Endothelial cell of umbilical vein (primary cell): ENCODE measurements around the gene CDKL2. TPM values are rescaled to one million over a fixed set of nuclear protein-coding genes. Genes with fewer than 3 reads are reported as not detected.

Experiments used
- BruUV-seq: library from RNA; stranded (reverse); fragments of 400-500 nt; replicated peaks from 2 replicates; lab custom pipeline; 2021; lab: Mats Ljungman, UMichigan
- CTCF ChIA-PET: fragments of 300-600, 350-600 bp; sonication (Branson Sonifier 250); formaldehyde crosslinking; loops from one replicate; lab custom pipeline; 2021; ENCODE audit warnings: antibody characterized with exemption, inconsistent platforms; lab: Charles Lee
- POLR2A ChIA-PET: fragments of 300-600, 350-600 bp; sonication (Branson Sonifier 250); formaldehyde crosslinking; loops from one replicate; lab custom pipeline; 2021; ENCODE audit warnings: antibody characterized with exemption, inconsistent platforms; lab: Charles Lee
- DNase-seq: peaks from one replicate; pipeline ENCODE4 v3.0.0-alpha.2; 2011; ENCODE audit warnings: low read depth, low spot score
- FAIRE-seq: peaks from 2 replicates; lab custom pipeline; 2011; peaks lifted over from hg19 to GRCh38; lab: Jason Lieb, UNC
- H2AFZ ChIP-seq: 2 replicates; pipeline ENCODE4 v1.6.0; 2012; ENCODE audit warnings: low read depth, low read length, control low read depth, inconsistent platforms
- H3K27ac ChIP-seq: 2 replicates; pipeline ENCODE4 v1.5.1; 2011; ENCODE audit warnings: low read depth, mild to moderate bottlenecking, control low read depth, low read length, moderate library complexity; ENCODE audit not compliant: insufficient read depth
- H3K27me3 ChIP-seq, 2 experiments: 2 replicates each; pipeline versions ENCODE4 v1.6.0 to v1.6.1; 2011; ENCODE audit warnings: low read length in 2 of 2, mixed read lengths in 1 of 2; ENCODE audit not compliant: control insufficient read depth in 2 of 2, insufficient read depth in 2 of 2
- H3K36me3 ChIP-seq, 2 experiments: 2 replicates in 1 of 2; 3 replicates in 1 of 2; pipeline ENCODE4 v1.5.1; 2011; ENCODE audit warnings: low read length in 2 of 2, mild to moderate bottlenecking in 1 of 2, moderate library complexity in 1 of 2; ENCODE audit not compliant: control insufficient read depth in 2 of 2, insufficient read depth in 2 of 2; ENCODE audit errors: extremely low read depth in 1 of 2
- H3K4me1 ChIP-seq: 3 replicates; pipeline ENCODE4 v1.5.1; 2011; ENCODE audit warnings: mild to moderate bottlenecking, low read length; ENCODE audit not compliant: control insufficient read depth, insufficient read depth; ENCODE audit errors: extremely low read depth
- H3K4me2 ChIP-seq: 2 replicates; pipeline ENCODE4 v1.6.1; 2011; ENCODE audit warnings: low read length, control low read depth, mixed read lengths; ENCODE audit not compliant: insufficient read depth
- H3K4me3 ChIP-seq, 3 experiments: fragments of 200-600 bp in 1 of 3; sonication (generic), shearing (Covaris generic) in 1 of 3; replicated peaks in 1 of 3; 2 replicates each; pipeline ENCODE4 v1.5.1; 2011 to 2016; ENCODE audit warnings: control low read depth in 3 of 3, low read length in 3 of 3, mild to moderate bottlenecking in 2 of 3, inconsistent platforms in 1 of 3, low read depth in 1 of 3, moderate library complexity in 1 of 3; ENCODE audit not compliant: insufficient read depth in 1 of 3
- H3K79me2 ChIP-seq: 2 replicates; pipeline ENCODE4 v1.6.0; 2012; ENCODE audit warnings: low read length, inconsistent platforms; ENCODE audit not compliant: control insufficient read depth, insufficient read depth
- H3K9ac ChIP-seq: replicated peaks from 2 replicates; pipeline ENCODE3; 2011; ENCODE audit warnings: low read length, control low read depth; ENCODE audit not compliant: insufficient read depth; ENCODE audit errors: extremely low read depth
- H3K9me1 ChIP-seq: replicated peaks from 3 replicates; pipeline ENCODE4 v1.6.0; 2011; ENCODE audit warnings: mild to moderate bottlenecking, low read length; ENCODE audit not compliant: control insufficient read depth, insufficient read depth; ENCODE audit errors: extremely low read depth
- H3K9me3 ChIP-seq: replicated peaks from 2 replicates; pipeline ENCODE4 v1.5.1; 2012; ENCODE audit warnings: low read length, inconsistent platforms; ENCODE audit not compliant: control insufficient read depth, insufficient read depth
- H4K20me1 ChIP-seq: replicated peaks from 2 replicates; pipeline ENCODE3; 2011; ENCODE audit warnings: mild to moderate bottlenecking, low read length; ENCODE audit not compliant: control insufficient read depth, insufficient read depth; ENCODE audit errors: extremely low read depth
- EZH2 ChIP-seq: IDR thresholded peaks from 2 replicates; pipeline ENCODE4 v1.6.1; 2012; ENCODE audit warnings: borderline replicate concordance, low read depth, mild to moderate bottlenecking, moderate library complexity, low read length, inconsistent platforms; ENCODE audit not compliant: severe bottlenecking
- FOS ChIP-seq: IDR thresholded peaks from 2 replicates; pipeline ENCODE4 v1.6.1; 2011; ENCODE audit warnings: mild to moderate bottlenecking, low read length, moderate library complexity, borderline replicate concordance; ENCODE audit not compliant: insufficient read depth
- GATA2 ChIP-seq: IDR thresholded peaks from 2 replicates; pipeline ENCODE4 v1.7.0; 2011; ENCODE audit warnings: low read depth, mild to moderate bottlenecking, moderate library complexity, mixed read lengths, low read length; ENCODE audit not compliant: insufficient read length, insufficient read depth
- JUN ChIP-seq: IDR thresholded peaks from 2 replicates; pipeline ENCODE4 v1.6.1; 2011; ENCODE audit warnings: borderline replicate concordance, low read depth; ENCODE audit not compliant: insufficient read length, insufficient read depth
- POLR2A ChIP-seq: IDR thresholded peaks from 2 replicates; pipeline ENCODE4 v1.6.1; 2012; ENCODE audit warnings: low read depth, mild to moderate bottlenecking, control low read depth, low read length
- POLR2AphosphoS5 ChIP-seq: IDR thresholded peaks from 2 replicates; pipeline ENCODE4 v1.6.1; 2012; ENCODE audit warnings: low read depth, mild to moderate bottlenecking, control low read depth, low read length, moderate library complexity; ENCODE audit not compliant: insufficient read depth
- dilution Hi-C: fragments of 300-500 bp; cut with MboI; formaldehyde crosslinking; loops from one replicate; pipeline ENCODE4 v1.15.0; 2019; ENCODE audit warnings: low sequenced_read_pairs; ENCODE audit not compliant: extremely low pct_ligation_motif_present
- intact Hi-C: fragments of 100-400 bp; cut with micrococcal nuclease; formaldehyde crosslinking; loops from one replicate; pipeline ENCODE4 v1.10.0; 2022
- polyA plus RNA-seq, 4 experiments: library from polyadenylated mRNA; depleted of rRNA in 3 of 4; stranded (reverse) in 3 of 4; unstranded in 1 of 4; fragments of >200 nt; gene quantifications; 2 replicates each; pipeline versions ENCODE4 v1.2.1 to v1.2.3, GENCODE V29; 2011 to 2012; ENCODE audit warnings: missing spikeins in 1 of 4
- total RNA-seq: library from RNA; stranded (reverse); gene quantifications from 2 replicates; pipeline ENCODE4 v1.2.3, GENCODE V29; 2021
- TF ChIP-seq, protein P1 (sequence below): IDR thresholded peaks from 2 replicates; pipeline ENCODE4 v1.6.1; 2011; ENCODE audit not compliant: insufficient read depth, insufficient read length

The CDKL2 gene
- total and polyA plus RNA-seq, 2 donors (not counting 3 experiments of a cell fraction or from before 2014, with no cell fraction given), result 0.23 to 0.55 TPM

DNA sequence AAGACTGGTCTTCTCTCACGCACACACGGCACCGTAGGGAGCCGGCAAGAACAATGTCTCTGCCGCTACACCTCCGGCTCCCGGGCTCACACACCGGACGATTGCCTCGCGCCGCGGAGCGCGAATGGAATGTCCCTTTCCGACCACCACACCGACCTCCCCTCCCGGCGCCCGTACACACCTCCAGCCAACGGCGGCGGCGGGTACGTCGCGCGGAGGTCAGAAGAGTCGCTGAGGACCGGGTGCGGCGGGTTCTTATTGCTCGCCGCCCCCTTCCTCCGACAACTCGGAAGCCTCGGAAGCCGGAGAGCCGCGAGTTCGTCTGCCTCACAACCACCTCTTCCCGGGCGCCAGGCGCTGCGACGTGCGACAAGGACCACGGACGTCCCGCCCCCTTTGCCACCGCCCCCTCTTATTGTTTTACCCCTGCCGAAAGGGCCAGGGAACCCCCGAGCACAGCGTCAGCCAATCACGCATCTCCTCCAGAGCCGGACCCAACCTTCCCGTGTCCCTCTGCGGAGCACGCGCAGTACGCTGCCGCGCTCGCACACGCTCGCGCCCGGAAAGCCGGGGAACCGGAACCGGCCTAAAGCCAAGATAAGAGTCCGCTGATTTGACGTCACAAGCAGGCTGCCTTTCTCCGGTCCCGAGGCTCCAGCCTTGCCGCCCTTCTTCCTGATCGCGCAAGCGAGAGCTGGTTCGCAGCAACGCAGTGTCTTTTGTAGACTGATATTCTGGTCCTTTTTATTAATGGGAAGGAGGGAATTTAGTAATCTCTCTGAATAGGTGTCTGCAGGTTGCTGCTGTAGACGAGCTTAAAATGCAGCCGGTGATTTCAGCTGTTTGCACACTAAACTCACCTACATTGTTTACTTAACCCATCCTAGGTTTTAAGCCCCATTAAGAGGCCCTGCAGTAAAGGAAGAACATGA, 43.0 kb upstream of the CDKL2 start, which contains the start of gene G3BP2:
TSS of gene G3BP2 (minus strand) at position 385 of the 932 bp plus-strand sequence. CDS start 11,386 bp downstream, outside the sequence.
- peak within 1 kb of the TSS; percentile 74 to 94 (median 84) for H3K4me3 ChIP-seq
- H4K20me1 ChIP-seq, result peaks cover 6% of the 10 kb centered on the region
- H3K27me3 ChIP-seq, result no peaks in the 10 kb centered on the region
- FAIRE-seq, result peak; percentile 99
- ChIA-PET CTCF (interaction anchor here (1.1 to 7.1 kb wide), 5 partner anchors 10 to 54 kb away, joined by 3 to 65 read pairs (median 6); partner anchors contain the start of gene USO1), POLR2A (interaction anchor here (0.6 to 2.0 kb wide), 7 partner anchors 9 to 79 kb away, joined by 3 to 10 read pairs (median 5); partner anchors contain the start of gene USO1)
- peak within 1 kb of the TSS; percentile 98 for H3K4me2 ChIP-seq
- H3K9ac ChIP-seq, result peak within 1 kb of the TSS; percentile 83
- H2AFZ ChIP-seq, result peak within 1 kb of the TSS; percentile 91
- TF ChIP-seq POLR2AphosphoS5 (peak; percentile 87), POLR2A (peak; percentile 67), GATA2 (peak; percentile 71), JUN (no peak), FOS (no peak), EZH2 (no peak)
- TF ChIP-seq, protein P1, sequence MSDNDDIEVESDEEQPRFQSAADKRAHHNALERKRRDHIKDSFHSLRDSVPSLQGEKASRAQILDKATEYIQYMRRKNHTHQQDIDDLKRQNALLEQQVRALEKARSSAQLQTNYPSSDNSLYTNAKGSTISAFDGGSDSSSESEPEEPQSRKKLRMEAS, result peak; percentile 73
- DNase-seq, result peak; percentile 99
- no peaks in the 10 kb centered on the region for H3K9me1 ChIP-seq
- intact Hi-C loops, result loop anchor here (1.0 to 5.0 kb wide), 5 partner anchors 30 to 174 kb away; partner anchors contain the start of genes RCHY1, THAP6 and USO1
- H3K79me2 ChIP-seq, result peaks cover 48% of the 10 kb centered on the region
- H3K27ac ChIP-seq, result peak within 1 kb of the TSS; percentile 83
- H3K9me3 ChIP-seq, result no peaks in the 10 kb centered on the region
- dilution Hi-C loops, result no loop called here
- BruUV-seq, result no TSS peak
- peaks cover 25% of the 10 kb centered on the region for H3K4me1 ChIP-seq
- H3K36me3 ChIP-seq, result no peaks in the 10 kb centered on the region
